CD4-positive, alpha-beta memory T cell (primary cell): ENCODE results near the gene CUX1. TPM values are rescaled to one million over a fixed set of nuclear protein-coding genes. Genes with fewer than 3 reads are reported as not detected.
A peak's percentile ranks its signal among the peaks of the same experiment; 100 is the strongest.
"Not testable (repeated sequence)": the region's sequence is repeated elsewhere in the genome, so short reads cannot be mapped to it uniquely, and the experiment has no call there.

Experiments used
- CTCF ChIA-PET: fragments of 350-600 bp; sonication (Branson Sonifier 250); formaldehyde crosslinking; loops from one replicate; lab custom pipeline; 2021; ENCODE audit warnings: inconsistent platforms; ENCODE audit not compliant: partially characterized antibody; lab: Charles Lee
- POLR2A ChIA-PET: fragments of 350-600 bp; sonication (Branson Sonifier 250); formaldehyde crosslinking; loops from one replicate; lab custom pipeline; 2021; ENCODE audit not compliant: partially characterized antibody; lab: Charles Lee
- DNase-seq, 5 donors: peaks; one replicate each; pipeline versions ENCODE4 v3.0.0 to v3.0.0-alpha.2; 2020 to 2022; ENCODE audit warnings: mixed read lengths in 1 of 5
- H3K27ac ChIP-seq: one replicate; pipeline ENCODE4 v1.7.0; 2013; ENCODE audit warnings: low read depth, low read length
- H3K27me3 ChIP-seq: 2 replicates; pipeline ENCODE4 v1.7.0; 2013; ENCODE audit warnings: mild to moderate bottlenecking, low read length, moderate library complexity; ENCODE audit not compliant: insufficient read depth
- H3K36me3 ChIP-seq: 2 replicates; pipeline ENCODE4 v1.7.0; 2013; ENCODE audit warnings: mild to moderate bottlenecking, low read length, moderate library complexity; ENCODE audit not compliant: insufficient read depth
- H3K4me1 ChIP-seq: 2 replicates; pipeline ENCODE4 v1.7.0; 2013; ENCODE audit warnings: mild to moderate bottlenecking, low read length, moderate library complexity; ENCODE audit not compliant: insufficient read depth
- H3K4me3 ChIP-seq, 2 donors: one replicate each; pipeline ENCODE4 v1.7.0; 2013; ENCODE audit warnings: low read length in 2 of 2, mild to moderate bottlenecking in 1 of 2
- H3K9me3 ChIP-seq, 2 donors: one replicate each; pipeline ENCODE4 v1.7.0; 2013; ENCODE audit warnings: low read length in 2 of 2, control low read depth in 1 of 2; ENCODE audit not compliant: control insufficient read depth in 1 of 2
- H3K27ac Mint-ChIP-seq, 7 donors: one replicate each; pipeline ENCODE4 v1.8.0; 2020 to 2021; ENCODE audit warnings: mixed read lengths in 7 of 7, mild to moderate bottlenecking in 6 of 7, inconsistent platforms in 3 of 7, moderate library complexity in 3 of 7
- H3K27me3 Mint-ChIP-seq, 2 donors: one replicate each; pipeline ENCODE4 v1.8.0; 2020 to 2021; ENCODE audit warnings: mixed read lengths in 2 of 2
- H3K36me3 Mint-ChIP-seq, 2 donors: one replicate each; pipeline ENCODE4 v1.8.0; 2020 to 2021; ENCODE audit warnings: mixed read lengths in 2 of 2, inconsistent platforms in 1 of 2, mild to moderate bottlenecking in 1 of 2
- H3K4me1 Mint-ChIP-seq, 4 donors: one replicate each; pipeline ENCODE4 v1.8.0; 2020 to 2021; ENCODE audit warnings: mixed read lengths in 4 of 4, mild to moderate bottlenecking in 1 of 4
- H3K4me3 Mint-ChIP-seq, 8 donors: one replicate each; pipeline ENCODE4 v1.8.0; 2020 to 2021; ENCODE audit warnings: mixed read lengths in 8 of 8, mild to moderate bottlenecking in 7 of 8, moderate library complexity in 6 of 8, inconsistent platforms in 3 of 8
- H3K9me3 Mint-ChIP-seq, 8 donors: one replicate each; pipeline ENCODE4 v1.8.0; 2020 to 2021; ENCODE audit warnings: mixed read lengths in 8 of 8, mild to moderate bottlenecking in 5 of 8, inconsistent platforms in 3 of 8, moderate library complexity in 1 of 8
- intact Hi-C: fragments of 100-400 bp; cut with micrococcal nuclease; formaldehyde crosslinking; loops from one replicate; pipeline ENCODE4 v1.15.1; 2023
- polyA plus RNA-seq, 2 donors: library from polyadenylated mRNA; unstranded; fragments of 300-500 nt; fragmentation: Illumina TruSeq; gene quantifications; one replicate each; pipeline ENCODE4 v1.2.3, GENCODE V29; 2021
- total RNA-seq, 2 experiments: library from RNA; stranded (reverse); gene quantifications; one replicate each; pipeline ENCODE4 v1.2.3, GENCODE V29; 2021

CUX1 gene
- total and polyA plus RNA-seq, 4 experiments from 2014 or later = 2.1 to 47.6 (median 36.1) TPM

- H3K9me3 Mint-ChIP-seq = no peaks in the 10 kb centered on the region
- POLR2A ChIA-PET = no interaction called here
- peaks cover 12 to 23% of the 10 kb centered on the region in 2 donors for H3K36me3 Mint-ChIP-seq
- no peaks in the 10 kb centered on the region for H3K27me3 Mint-ChIP-seq
- CTCF ChIA-PET = no interaction called here
- H3K4me3 Mint-ChIP-seq = no peak overlapping the region
- Histone ChIP-seq H3K27ac (no peak overlapping the region), H3K4me1 (no peaks in the 10 kb centered on the region), H3K4me3 (no peak overlapping the region), H3K36me3 (no peaks in the 10 kb centered on the region), H3K27me3 (no peaks in the 10 kb centered on the region), H3K9me3 (no peaks in the 10 kb centered on the region)
- H3K4me1 Mint-ChIP-seq = peaks cover 0 to 3% (median 0%) of the 10 kb centered on the region in 4 donors
- intact Hi-C loops = no loop called here
- no peak overlapping the region for H3K27ac Mint-ChIP-seq
- no peak for DNase-seq
Observed at GRCh38 chr7:102129636-102130370, 312.4 kb downstream of the CUX1 start.

GRCh38 chr7:102132209-102132752, 314.9 kb downstream of the CUX1 start:
- H3K9me3 Mint-ChIP-seq = no peaks in the 10 kb centered on the region
- no peak overlapping the region for H3K4me3 Mint-ChIP-seq
- no peak overlapping the region for H3K27ac Mint-ChIP-seq
- no peaks in the 10 kb centered on the region for H3K36me3 ChIP-seq
- CTCF ChIA-PET = interaction anchor here (1.1 kb wide), 1 partner anchor 9 kb away, joined by 5 read pairs; no protein-coding TSS in a partner anchor
- no peaks in the 10 kb centered on the region for H3K27me3 ChIP-seq
- intact Hi-C loops = no loop called here
- H3K27me3 Mint-ChIP-seq = no peaks in the 10 kb centered on the region
- no peaks in the 10 kb centered on the region for H3K9me3 ChIP-seq
- H3K27ac ChIP-seq = no peak overlapping the region
- H3K4me1 ChIP-seq = no peaks in the 10 kb centered on the region
- H3K4me3 ChIP-seq = no peak overlapping the region
- peaks cover 13 to 19% of the 10 kb centered on the region in 2 donors for H3K36me3 Mint-ChIP-seq
- POLR2A ChIA-PET = no interaction called here
- no peak for DNase-seq
- H3K4me1 Mint-ChIP-seq = peaks cover 0 to 4% (median 2%) of the 10 kb centered on the region in 4 donors

GRCh38 chr7:102138676-102139075, 321.2 kb downstream of the CUX1 start:
- Histone ChIP-seq H3K9me3 (no peaks in the 10 kb centered on the region), H3K4me1 (peaks cover 8% of the 10 kb centered on the region), H3K36me3 (no peaks in the 10 kb centered on the region), H3K4me3 (no peak overlapping the region), H3K27me3 (no peaks in the 10 kb centered on the region), H3K27ac (no peak overlapping the region)
- Mint-ChIP-seq H3K4me1 (peaks cover 7 to 12% (median 9%) of the 10 kb centered on the region in 4 donors), H3K4me3 (no peak overlapping the region), H3K27me3 (no peaks in the 10 kb centered on the region), H3K27ac (no peak overlapping the region), H3K9me3 (no peaks in the 10 kb centered on the region), H3K36me3 (peaks cover 5 to 6% of the 10 kb centered on the region in 2 donors)
- ChIA-PET CTCF (no interaction called here), POLR2A (no interaction called here)
- intact Hi-C loops = no loop called here
- DNase-seq = no peak

GRCh38 chr7:102140952-102141370, 323.5 kb downstream of the CUX1 start:
- DNase-seq = no peak
- Histone ChIP-seq H3K4me3 (no peak overlapping the region), H3K9me3 (no peaks in the 10 kb centered on the region), H3K27ac (no peak overlapping the region), H3K4me1 (peaks cover 8% of the 10 kb centered on the region), H3K36me3 (no peaks in the 10 kb centered on the region), H3K27me3 (no peaks in the 10 kb centered on the region)
- H3K27ac Mint-ChIP-seq = peak overlapping the region in 6 of 7 donors; percentile 3 to 80 (median 56)
- peaks cover 9 to 11% of the 10 kb centered on the region in 2 donors for H3K36me3 Mint-ChIP-seq
- CTCF ChIA-PET = interaction anchor here (1.1 kb wide), 1 partner anchor 9 kb away, joined by 5 read pairs; no protein-coding TSS in a partner anchor
- intact Hi-C loops = no loop called here
- peaks cover 7 to 12% (median 8%) of the 10 kb centered on the region in 4 donors for H3K4me1 Mint-ChIP-seq
- peak overlapping the region; percentile 25 to 74 (median 57) for H3K4me3 Mint-ChIP-seq
- H3K9me3 Mint-ChIP-seq = no peaks in the 10 kb centered on the region
- POLR2A ChIA-PET = no interaction called here
- no peaks in the 10 kb centered on the region for H3K27me3 Mint-ChIP-seq

GRCh38 chr7:102142433-102142832, 325.0 kb downstream of the CUX1 start:
- H3K27ac Mint-ChIP-seq, H3K4me3 Mint-ChIP-seq, H3K4me3 ChIP-seq, H3K9me3 ChIP-seq, H3K27me3 ChIP-seq, H3K4me1 ChIP-seq, POLR2A ChIA-PET, DNase-seq, H3K4me1 Mint-ChIP-seq, H3K36me3 ChIP-seq, H3K27ac ChIP-seq, H3K27me3 Mint-ChIP-seq, H3K9me3 Mint-ChIP-seq, intact Hi-C loops, CTCF ChIA-PET: not testable (repeated sequence)
- peaks cover 8 to 11% of the 10 kb centered on the region in 2 donors for H3K36me3 Mint-ChIP-seq

DNA sequence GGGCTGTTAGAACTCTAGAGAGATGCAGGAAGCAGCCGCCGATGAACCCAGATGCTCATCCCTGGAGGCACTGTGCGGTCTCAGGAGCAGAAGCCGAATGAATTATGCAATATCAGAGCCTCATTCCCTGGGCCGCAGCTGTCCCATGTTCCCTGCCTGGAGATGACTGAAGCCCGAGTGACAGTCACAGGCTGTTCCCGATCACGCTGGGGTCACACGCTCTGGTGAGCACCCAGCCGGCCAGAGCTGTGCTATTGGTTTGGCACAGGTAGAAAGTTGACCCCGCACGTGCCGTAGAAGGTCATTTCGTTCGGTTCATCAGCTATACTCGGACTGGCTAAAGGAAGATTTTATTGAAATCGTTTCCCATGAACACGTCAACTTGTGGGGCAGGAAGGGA, 328.7 kb downstream of the CUX1 start:
- Mint-ChIP-seq H3K4me3 (no peak overlapping the region), H3K4me1 (peaks cover 2 to 4% (median 2%) of the 10 kb centered on the region in 4 donors), H3K27me3 (no peaks in the 10 kb centered on the region), H3K9me3 (no peaks in the 10 kb centered on the region), H3K27ac (no peak overlapping the region), H3K36me3 (peaks cover 5 to 11% of the 10 kb centered on the region in 2 donors)
- no peak for DNase-seq
- H3K4me1 ChIP-seq = peaks cover 2% of the 10 kb centered on the region
- H3K27ac ChIP-seq = no peak overlapping the region
- intact Hi-C loops = no loop called here
- POLR2A ChIA-PET = no interaction called here
- H3K36me3 ChIP-seq = no peaks in the 10 kb centered on the region
- CTCF ChIA-PET = no interaction called here
- H3K4me3 ChIP-seq = no peak overlapping the region
- H3K9me3 ChIP-seq = no peaks in the 10 kb centered on the region
- no peaks in the 10 kb centered on the region for H3K27me3 ChIP-seq

DNA sequence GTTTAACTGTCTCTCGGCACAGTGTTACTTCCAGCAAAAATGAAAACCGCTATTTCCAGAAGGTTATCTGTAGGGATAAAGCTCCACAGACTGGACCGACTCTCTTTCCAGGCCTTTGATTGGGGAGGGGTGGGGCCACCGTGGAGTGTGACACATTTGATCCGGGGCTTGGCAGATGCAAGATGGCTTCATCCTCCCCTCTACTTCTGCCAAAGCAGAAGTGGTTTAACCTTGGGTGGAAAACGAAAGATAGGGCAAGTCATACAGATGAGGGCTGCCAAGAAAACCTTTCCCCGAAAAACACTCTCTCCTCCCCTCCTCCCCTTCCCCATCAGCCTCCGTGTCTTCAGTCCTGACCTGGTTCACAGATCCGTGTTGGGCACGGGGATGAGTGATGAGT, 329.6 kb downstream of the CUX1 start:
- ChIA-PET CTCF (no interaction called here), POLR2A (no interaction called here)
- intact Hi-C loops = no loop called here

More for the DNA sequence above, 329.6 kb downstream of the CUX1 start:
- Mint-ChIP-seq H3K9me3 (no peaks in the 10 kb centered on the region), H3K4me3 (no peak overlapping the region), H3K4me1 (peaks cover 0 to 2% (median 0%) of the 10 kb centered on the region in 4 donors), H3K27ac (no peak overlapping the region), H3K36me3 (peaks cover 3 to 11% of the 10 kb centered on the region in 2 donors), H3K27me3 (no peaks in the 10 kb centered on the region)
- Histone ChIP-seq H3K4me3 (no peak overlapping the region), H3K27ac (no peak overlapping the region), H3K9me3 (no peaks in the 10 kb centered on the region), H3K4me1 (no peaks in the 10 kb centered on the region), H3K36me3 (no peaks in the 10 kb centered on the region), H3K27me3 (no peaks in the 10 kb centered on the region)
- no peak for DNase-seq
